Panc1 (cell line): ENCODE data around the gene LNX2. TPM values are rescaled to one million over a fixed set of nuclear protein-coding genes. Genes with fewer than 3 reads are reported as not detected.

ENCODE experiments used
- ATAC-seq: fragments of 200-7000 bp; cut with Tn5 transposase; 2 replicates; pipeline ENCODE4 v1.9.1; 2020; ENCODE audit warnings: mild to moderate bottlenecking, moderate library complexity
- BruUV-seq: library from RNA; stranded (reverse); fragments of 400-500 nt; replicated peaks from 2 replicates; lab custom pipeline; 2021; lab: Mats Ljungman, UMichigan
- CTCF ChIA-PET: fragments of 300-600 bp; sonication (Branson Sonifier 250); formaldehyde crosslinking; loops from one replicate; lab custom pipeline; 2022; ENCODE audit warnings: antibody characterized with exemption; lab: Charles Lee
- POLR2A ChIA-PET: fragments of 300-600 bp; sonication (Branson Sonifier 250); formaldehyde crosslinking; loops from one replicate; lab custom pipeline; 2022; ENCODE audit warnings: antibody characterized with exemption; lab: Charles Lee
- DNase-seq: peaks from one replicate; pipeline ENCODE4 v3.0.0-alpha.2; 2010; ENCODE audit warnings: low read depth, low spot score
- H3K27ac ChIP-seq: 2 replicates; pipeline ENCODE4 v1.5.1; 2011; ENCODE audit warnings: mild to moderate bottlenecking, low read length, inconsistent platforms
- H3K27me3 ChIP-seq: fragments of 200-500 bp; sonication (Bioruptor generic); 2 replicates; pipeline ENCODE4 v1.6.0; 2014; ENCODE audit warnings: low read length, inconsistent platforms; ENCODE audit not compliant: control insufficient read depth, insufficient read depth
- H3K36me3 ChIP-seq: fragments of 200-500 bp; sonication (Bioruptor generic); 2 replicates; pipeline ENCODE4 v1.5.1; 2014; ENCODE audit warnings: inconsistent platforms, mild to moderate bottlenecking, low read length, moderate library complexity; ENCODE audit not compliant: control insufficient read depth, insufficient read depth
- H3K4me1 ChIP-seq: 2 replicates; pipeline ENCODE4 v1.5.1; 2011; ENCODE audit warnings: inconsistent platforms, mild to moderate bottlenecking, low read length, moderate library complexity; ENCODE audit not compliant: control insufficient read depth, insufficient read depth
- H3K4me3 ChIP-seq, 2 experiments: 2 replicates each; pipeline ENCODE4 v1.5.1; 2011 to 2012; ENCODE audit warnings: low read depth in 2 of 2, low read length in 2 of 2, mild to moderate bottlenecking in 2 of 2, inconsistent platforms in 1 of 2, moderate library complexity in 1 of 2
- H3K9me3 ChIP-seq: fragments of 200-500 bp; sonication (Bioruptor generic); 2 replicates; pipeline ENCODE4 v1.5.1; 2014; ENCODE audit warnings: low read depth, mild to moderate bottlenecking, inconsistent platforms, low read length, moderate library complexity; ENCODE audit not compliant: control insufficient read depth, insufficient read depth
- POLR2AphosphoS5 ChIP-seq: IDR thresholded peaks from 2 replicates; pipeline ENCODE4 v1.6.1; 2012; ENCODE audit warnings: mild to moderate bottlenecking, low read depth, low read length, moderate library complexity
- SIN3A ChIP-seq: IDR thresholded peaks from 2 replicates; pipeline ENCODE4 v1.6.1; 2012; ENCODE audit warnings: low read depth, mild to moderate bottlenecking, low read length, moderate library complexity, borderline replicate concordance; ENCODE audit not compliant: insufficient read depth
- TCF7L2 ChIP-seq: IDR thresholded peaks from 2 replicates; pipeline ENCODE4 v1.6.1; 2011; ENCODE audit warnings: mild to moderate bottlenecking, low read depth, low read length, inconsistent platforms
- in situ Hi-C: cut with HindIII; loops from 2 replicates; pipeline ENCODE4 v1.10.0; 2016; ENCODE audit warnings: low sequenced_read_pairs, low pct_unique_long_range_greater_than_20kb
- intact Hi-C: fragments of 100-400 bp; cut with micrococcal nuclease; formaldehyde crosslinking; loops from one replicate; pipeline ENCODE4 v1.10.0; 2022; ENCODE audit not compliant: unreplicated experiment
- total RNA-seq: library from RNA; stranded (reverse); gene quantifications from one replicate; pipeline ENCODE4 v1.2.1, GENCODE V29; 2021; ENCODE audit not compliant: unreplicated experiment
- TF ChIP-seq, protein P1 (sequence below): fragments of 450-650 bp; IDR thresholded peaks from 2 replicates; pipeline ENCODE4 v1.5.1; 2017; ENCODE audit warnings: mild to moderate bottlenecking
- TF ChIP-seq, protein P2 (sequence below), 2 experiments: IDR thresholded peaks; 2 replicates each; pipeline ENCODE4 v1.6.1; 2011 to 2012; ENCODE audit warnings: low read depth in 2 of 2, control low read depth in 1 of 2, low read length in 1 of 2, mild to moderate bottlenecking in 1 of 2, moderate library complexity in 1 of 2; ENCODE audit not compliant: insufficient read depth in 1 of 2

LNX2 gene
- total RNA-seq, 1 experiment from 2014 or later: 11.6 TPM

DNA sequence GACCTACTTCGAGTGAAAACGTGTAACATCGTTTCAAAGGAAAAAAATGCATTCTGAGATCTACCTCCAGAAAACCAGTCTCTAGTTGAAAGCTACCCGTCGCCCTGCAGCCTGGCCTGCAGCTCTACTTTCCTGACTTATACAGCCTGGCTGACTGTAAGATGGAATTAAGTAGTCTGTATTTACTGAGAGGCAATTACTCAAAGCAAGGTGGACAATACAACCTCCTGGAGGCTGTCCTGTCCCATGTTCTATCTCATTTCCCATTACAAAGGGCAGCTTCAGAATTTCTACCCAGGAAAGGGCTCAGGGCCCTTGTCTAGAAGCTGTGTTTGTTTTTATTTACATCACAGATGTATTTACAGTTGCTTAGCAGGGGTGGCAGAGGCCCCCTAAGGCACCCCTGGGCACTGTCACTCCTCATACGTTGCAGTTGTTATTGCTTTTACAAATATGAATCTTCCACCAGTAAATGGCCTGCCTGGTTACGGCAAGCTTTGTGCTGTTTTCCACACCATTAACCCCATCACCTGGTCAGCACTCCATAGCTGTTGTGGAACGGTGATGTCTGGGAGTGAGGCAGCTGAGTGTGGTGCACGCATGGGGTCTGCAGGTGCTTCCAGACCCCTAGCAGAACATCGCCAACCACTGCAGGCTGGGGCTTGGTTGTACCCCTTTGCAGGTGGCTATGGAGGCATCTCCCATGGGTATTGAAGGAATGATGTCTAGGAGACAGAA, 123.6 kb downstream of the LNX2 start:
- BruUV-seq: no TSS peak
- POLR2A ChIA-PET: no interaction called here
- Histone ChIP-seq H3K4me1 (no peaks in the 10 kb centered on the region), H3K9me3 (no peaks in the 10 kb centered on the region), H3K4me3 (no peak overlapping the region), H3K27ac (no peak overlapping the region), H3K27me3 (no peaks in the 10 kb centered on the region), H3K36me3 (no peaks in the 10 kb centered on the region)
- no peak for ATAC-seq
- CTCF ChIA-PET: no interaction called here
- TF ChIP-seq TCF7L2: no peak
- TF ChIP-seq, protein P1, sequence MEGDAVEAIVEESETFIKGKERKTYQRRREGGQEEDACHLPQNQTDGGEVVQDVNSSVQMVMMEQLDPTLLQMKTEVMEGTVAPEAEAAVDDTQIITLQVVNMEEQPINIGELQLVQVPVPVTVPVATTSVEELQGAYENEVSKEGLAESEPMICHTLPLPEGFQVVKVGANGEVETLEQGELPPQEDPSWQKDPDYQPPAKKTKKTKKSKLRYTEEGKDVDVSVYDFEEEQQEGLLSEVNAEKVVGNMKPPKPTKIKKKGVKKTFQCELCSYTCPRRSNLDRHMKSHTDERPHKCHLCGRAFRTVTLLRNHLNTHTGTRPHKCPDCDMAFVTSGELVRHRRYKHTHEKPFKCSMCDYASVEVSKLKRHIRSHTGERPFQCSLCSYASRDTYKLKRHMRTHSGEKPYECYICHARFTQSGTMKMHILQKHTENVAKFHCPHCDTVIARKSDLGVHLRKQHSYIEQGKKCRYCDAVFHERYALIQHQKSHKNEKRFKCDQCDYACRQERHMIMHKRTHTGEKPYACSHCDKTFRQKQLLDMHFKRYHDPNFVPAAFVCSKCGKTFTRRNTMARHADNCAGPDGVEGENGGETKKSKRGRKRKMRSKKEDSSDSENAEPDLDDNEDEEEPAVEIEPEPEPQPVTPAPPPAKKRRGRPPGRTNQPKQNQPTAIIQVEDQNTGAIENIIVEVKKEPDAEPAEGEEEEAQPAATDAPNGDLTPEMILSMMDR: no peak
- TF ChIP-seq, protein P2, sequence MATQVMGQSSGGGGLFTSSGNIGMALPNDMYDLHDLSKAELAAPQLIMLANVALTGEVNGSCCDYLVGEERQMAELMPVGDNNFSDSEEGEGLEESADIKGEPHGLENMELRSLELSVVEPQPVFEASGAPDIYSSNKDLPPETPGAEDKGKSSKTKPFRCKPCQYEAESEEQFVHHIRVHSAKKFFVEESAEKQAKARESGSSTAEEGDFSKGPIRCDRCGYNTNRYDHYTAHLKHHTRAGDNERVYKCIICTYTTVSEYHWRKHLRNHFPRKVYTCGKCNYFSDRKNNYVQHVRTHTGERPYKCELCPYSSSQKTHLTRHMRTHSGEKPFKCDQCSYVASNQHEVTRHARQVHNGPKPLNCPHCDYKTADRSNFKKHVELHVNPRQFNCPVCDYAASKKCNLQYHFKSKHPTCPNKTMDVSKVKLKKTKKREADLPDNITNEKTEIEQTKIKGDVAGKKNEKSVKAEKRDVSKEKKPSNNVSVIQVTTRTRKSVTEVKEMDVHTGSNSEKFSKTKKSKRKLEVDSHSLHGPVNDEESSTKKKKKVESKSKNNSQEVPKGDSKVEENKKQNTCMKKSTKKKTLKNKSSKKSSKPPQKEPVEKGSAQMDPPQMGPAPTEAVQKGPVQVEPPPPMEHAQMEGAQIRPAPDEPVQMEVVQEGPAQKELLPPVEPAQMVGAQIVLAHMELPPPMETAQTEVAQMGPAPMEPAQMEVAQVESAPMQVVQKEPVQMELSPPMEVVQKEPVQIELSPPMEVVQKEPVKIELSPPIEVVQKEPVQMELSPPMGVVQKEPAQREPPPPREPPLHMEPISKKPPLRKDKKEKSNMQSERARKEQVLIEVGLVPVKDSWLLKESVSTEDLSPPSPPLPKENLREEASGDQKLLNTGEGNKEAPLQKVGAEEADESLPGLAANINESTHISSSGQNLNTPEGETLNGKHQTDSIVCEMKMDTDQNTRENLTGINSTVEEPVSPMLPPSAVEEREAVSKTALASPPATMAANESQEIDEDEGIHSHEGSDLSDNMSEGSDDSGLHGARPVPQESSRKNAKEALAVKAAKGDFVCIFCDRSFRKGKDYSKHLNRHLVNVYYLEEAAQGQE (IDR thresholded peaks at IDR 0.05; ENCODE audit: insufficient read depth in 1 of 2, low read depth in 2 of 2, low read length in 1 of 2): no peak
- no peak for TF ChIP-seq POLR2AphosphoS5
- TF ChIP-seq SIN3A: no peak
- intact Hi-C loops (no loop called here), in situ Hi-C loops (no loop called here)
- DNase-seq: no peak

DNA sequence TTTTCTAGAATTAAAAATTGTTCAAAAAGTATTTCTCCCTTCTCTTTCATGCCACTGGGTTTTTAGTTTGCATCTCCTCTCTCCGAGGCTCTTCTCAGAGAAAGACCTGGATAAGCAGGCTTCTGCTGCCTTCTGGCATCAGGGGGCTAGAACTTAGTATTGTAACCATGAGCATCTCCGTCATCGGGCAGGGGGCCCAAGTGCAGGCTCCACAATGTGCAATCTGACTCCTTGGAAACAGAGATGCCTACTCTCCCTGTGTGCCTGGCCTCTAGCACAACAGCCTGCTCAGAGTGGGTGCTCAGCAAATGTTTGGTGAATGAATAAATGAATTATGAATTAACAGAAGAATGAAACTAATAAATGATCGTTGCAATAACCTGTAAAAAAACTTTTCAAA, 124.3 kb downstream of the LNX2 start:
- TF ChIP-seq, protein P2 (IDR thresholded peaks at IDR 0.05; ENCODE audit: insufficient read depth in 1 of 2, low read depth in 2 of 2, low read length in 1 of 2): no peak
- TF ChIP-seq, protein P1: no peak
- TF ChIP-seq TCF7L2: no peak
- no peak for TF ChIP-seq POLR2AphosphoS5
- TF ChIP-seq SIN3A: no peak
- no TSS peak for BruUV-seq
- no peaks in the 10 kb centered on the region for H3K9me3 ChIP-seq
- ATAC-seq (no peak), DNase-seq (no peak)
- CTCF ChIA-PET: no interaction called here
- intact Hi-C loops (no loop called here), in situ Hi-C loops (no loop called here)
- H3K27me3 ChIP-seq: no peaks in the 10 kb centered on the region
- no peak overlapping the region for H3K27ac ChIP-seq
- POLR2A ChIA-PET: no interaction called here
- H3K36me3 ChIP-seq: no peaks in the 10 kb centered on the region
- no peaks in the 10 kb centered on the region for H3K4me1 ChIP-seq
- H3K4me3 ChIP-seq: no peak overlapping the region
